OCI-LY1 (cell line): Measurements from ENCODE around the gene EMCN.
"Not testable (repeated sequence)": the region's sequence is repeated elsewhere in the genome, so short reads cannot be mapped to it uniquely, and the experiment has no call there.

ENCODE experiments used
- H2AFZ ChIP-seq: fragments of 200-600 bp; sonication (generic), shearing (Covaris generic); 2 replicates; pipeline ENCODE4 v1.6.0; 2014; ENCODE audit warnings: antibody characterized with exemption, mild to moderate bottlenecking, low read length
- H3F3A ChIP-seq: fragments of 200-600 bp; sonication (generic), shearing (Covaris generic); 2 replicates; pipeline ENCODE4 v1.6.0; 2014; ENCODE audit warnings: mild to moderate bottlenecking, antibody characterized with exemption, low read length, moderate library complexity; ENCODE audit not compliant: insufficient read depth
- H3K27ac ChIP-seq: fragments of 200-600 bp; sonication (generic); 2 replicates; pipeline ENCODE4 v1.5.1; 2014; ENCODE audit warnings: low read length, mixed run types, mild to moderate bottlenecking, low read depth; ENCODE audit not compliant: poor library complexity, severe bottlenecking
- H3K27me3 ChIP-seq: fragments of 200-600 bp; sonication (generic); 2 replicates; pipeline ENCODE4 v1.6.0; 2014; ENCODE audit warnings: antibody characterized with exemption, mild to moderate bottlenecking, low read length, moderate library complexity; ENCODE audit not compliant: insufficient read depth
- H3K36me3 ChIP-seq: fragments of 200-600 bp; sonication (generic); 2 replicates; pipeline ENCODE4 v1.6.1; 2014; ENCODE audit warnings: mild to moderate bottlenecking, antibody characterized with exemption, low read length, moderate library complexity, mixed read lengths; ENCODE audit not compliant: insufficient read depth
- H3K4me1 ChIP-seq: fragments of 200-600 bp; sonication (generic); 2 replicates; pipeline ENCODE4 v1.5.1; 2014; ENCODE audit warnings: mild to moderate bottlenecking, low read length, moderate library complexity; ENCODE audit not compliant: insufficient read depth, severe bottlenecking
- H3K4me2 ChIP-seq: fragments of 200-600 bp; sonication (generic), shearing (Covaris generic); 2 replicates; pipeline ENCODE4 v1.6.1; 2014; ENCODE audit warnings: low read length
- H3K4me3 ChIP-seq: fragments of 200-600 bp; sonication (generic); 2 replicates; pipeline ENCODE4 v1.5.1; 2014; ENCODE audit warnings: low read length, low read depth, mild to moderate bottlenecking, mixed read lengths; ENCODE audit not compliant: poor library complexity, severe bottlenecking
- H3K79me2 ChIP-seq: fragments of 200-600 bp; shearing (Covaris generic); 2 replicates; pipeline ENCODE4 v1.6.1; 2016; ENCODE audit warnings: mixed run types, low read length, mixed read lengths; ENCODE audit not compliant: insufficient read depth
- H3K9ac ChIP-seq: fragments of 200-600 bp; sonication (generic), shearing (Covaris generic); 2 replicates; pipeline ENCODE4 v1.6.1; 2014; ENCODE audit warnings: mild to moderate bottlenecking, low read length, mixed read lengths
- H3K9me2 ChIP-seq: fragments of 200-600 bp; sonication (generic), shearing (Covaris generic); 2 replicates; pipeline ENCODE4 v1.6.1; 2014; ENCODE audit warnings: low read depth, mild to moderate bottlenecking, low read length, mixed read lengths
- H3K9me3 ChIP-seq: fragments of 200-600 bp; shearing (Covaris generic); 2 replicates; pipeline ENCODE4 v1.6.1; 2014; ENCODE audit warnings: low read length, mixed read lengths
- H4K20me1 ChIP-seq: fragments of 200-600 bp; sonication (generic), shearing (Covaris generic); 2 replicates; pipeline ENCODE4 v1.6.0; 2016; ENCODE audit warnings: mild to moderate bottlenecking, low read length; ENCODE audit not compliant: insufficient read depth
- EZH2 ChIP-seq: fragments of 200-600 bp; sonication (generic), shearing (Covaris generic); IDR thresholded peaks from 2 replicates; pipeline ENCODE4 v1.8.0; 2017; ENCODE audit warnings: borderline replicate concordance, mixed run types, mild to moderate bottlenecking, antibody characterized with exemption, low read length, moderate library complexity, mixed read lengths
- TF ChIP-seq, protein P1 (sequence below): fragments of 200-600 bp; sonication (generic), shearing (Covaris generic); IDR thresholded peaks from 2 replicates; pipeline ENCODE4 v1.5.1; 2017; ENCODE audit warnings: mild to moderate bottlenecking, antibody characterized with exemption, low read length, moderate library complexity, mixed read lengths

EMCN gene

DNA sequence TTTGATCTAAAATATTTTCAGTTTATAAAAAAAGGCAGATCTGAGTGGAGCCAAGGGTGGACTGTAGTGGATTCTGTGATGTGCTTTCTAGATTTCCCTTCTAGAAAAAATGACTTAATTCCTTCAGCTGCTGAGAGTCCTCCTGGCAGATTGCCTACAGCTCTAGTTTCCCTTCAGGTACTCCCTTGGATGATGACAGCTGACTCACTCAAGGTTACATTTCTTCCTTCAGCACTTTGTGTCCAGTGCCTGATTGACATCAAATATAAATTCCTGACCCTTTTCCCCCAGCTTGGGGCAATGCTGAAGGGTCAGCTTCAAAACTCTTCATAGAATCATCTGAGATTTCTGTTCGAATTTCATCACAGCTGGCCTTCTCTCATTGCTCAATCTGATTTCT lies 161.7 kb downstream of the EMCN start:
- no peak overlapping the region for H3K4me2 ChIP-seq
- H3K9me3 ChIP-seq, result 0 out of 2 replicates have a peak, but pooled peaks cover 4% of the 10 kb centered on the region
- TF ChIP-seq, protein P1, sequence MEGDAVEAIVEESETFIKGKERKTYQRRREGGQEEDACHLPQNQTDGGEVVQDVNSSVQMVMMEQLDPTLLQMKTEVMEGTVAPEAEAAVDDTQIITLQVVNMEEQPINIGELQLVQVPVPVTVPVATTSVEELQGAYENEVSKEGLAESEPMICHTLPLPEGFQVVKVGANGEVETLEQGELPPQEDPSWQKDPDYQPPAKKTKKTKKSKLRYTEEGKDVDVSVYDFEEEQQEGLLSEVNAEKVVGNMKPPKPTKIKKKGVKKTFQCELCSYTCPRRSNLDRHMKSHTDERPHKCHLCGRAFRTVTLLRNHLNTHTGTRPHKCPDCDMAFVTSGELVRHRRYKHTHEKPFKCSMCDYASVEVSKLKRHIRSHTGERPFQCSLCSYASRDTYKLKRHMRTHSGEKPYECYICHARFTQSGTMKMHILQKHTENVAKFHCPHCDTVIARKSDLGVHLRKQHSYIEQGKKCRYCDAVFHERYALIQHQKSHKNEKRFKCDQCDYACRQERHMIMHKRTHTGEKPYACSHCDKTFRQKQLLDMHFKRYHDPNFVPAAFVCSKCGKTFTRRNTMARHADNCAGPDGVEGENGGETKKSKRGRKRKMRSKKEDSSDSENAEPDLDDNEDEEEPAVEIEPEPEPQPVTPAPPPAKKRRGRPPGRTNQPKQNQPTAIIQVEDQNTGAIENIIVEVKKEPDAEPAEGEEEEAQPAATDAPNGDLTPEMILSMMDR, result no peak
- TF ChIP-seq EZH2, result no peak
- H3F3A ChIP-seq, result no peaks in the 10 kb centered on the region
- H3K9ac ChIP-seq, result no peak overlapping the region
- H3K4me1 ChIP-seq, result no peaks in the 10 kb centered on the region
- H4K20me1 ChIP-seq, result no peaks in the 10 kb centered on the region
- H3K36me3 ChIP-seq, result no peaks in the 10 kb centered on the region
- no peaks in the 10 kb centered on the region for H3K9me2 ChIP-seq
- H2AFZ ChIP-seq, result no peak overlapping the region
- H3K27me3 ChIP-seq, result no peaks in the 10 kb centered on the region
- no peaks in the 10 kb centered on the region for H3K79me2 ChIP-seq
- H3K27ac ChIP-seq, result no peak overlapping the region
- H3K4me3 ChIP-seq, result no peak overlapping the region

DNA sequence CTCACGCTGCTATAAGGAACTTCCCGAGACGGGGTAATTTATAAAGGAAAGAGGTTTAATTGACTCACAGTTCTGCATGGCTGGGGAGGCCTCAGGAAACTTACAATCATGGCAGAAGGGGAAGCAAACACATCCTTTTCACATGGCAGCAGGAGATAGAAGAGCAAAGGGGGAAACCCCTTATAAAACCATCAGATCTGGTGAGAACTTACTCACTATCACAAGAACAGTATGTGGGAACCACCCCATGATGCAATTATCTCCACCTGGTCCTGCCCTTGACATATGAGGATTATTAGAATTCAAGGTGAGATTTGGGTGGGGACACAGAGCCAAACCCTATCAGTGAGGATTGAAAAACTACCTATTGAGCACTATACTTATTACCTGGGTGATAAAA lies 165.5 kb downstream of the EMCN start:
- not testable (repeated sequence) for H3K4me1 ChIP-seq, H3K36me3 ChIP-seq, H3K4me2 ChIP-seq, H3K4me3 ChIP-seq, H4K20me1 ChIP-seq, H3K9me2 ChIP-seq, H3K9ac ChIP-seq, H3K27me3 ChIP-seq, H3K79me2 ChIP-seq, H3K27ac ChIP-seq, H3F3A ChIP-seq, H3K9me3 ChIP-seq, H2AFZ ChIP-seq

DNA sequence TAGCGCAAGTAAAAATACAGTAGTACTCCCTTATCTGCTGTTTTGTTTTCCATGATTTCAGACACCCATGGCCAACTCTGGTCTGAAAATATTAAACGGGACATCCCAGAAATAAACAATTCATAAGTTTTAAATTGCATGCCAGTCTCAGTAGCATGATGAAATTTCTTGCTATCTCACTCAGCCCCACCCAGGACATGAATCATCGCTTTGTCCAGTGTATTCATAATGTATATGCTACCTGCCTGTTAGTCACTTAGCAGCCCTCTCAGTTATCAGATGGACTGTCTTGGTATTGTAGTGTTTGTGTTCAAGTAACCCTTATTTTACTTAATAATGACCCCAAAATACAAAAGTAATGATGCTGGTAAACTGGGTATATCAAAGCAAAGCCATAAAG lies 169.3 kb downstream of the EMCN start:
- Histone ChIP-seq H3K27me3 (no peaks in the 10 kb centered on the region), H3K27ac (no peak overlapping the region)

DNA sequence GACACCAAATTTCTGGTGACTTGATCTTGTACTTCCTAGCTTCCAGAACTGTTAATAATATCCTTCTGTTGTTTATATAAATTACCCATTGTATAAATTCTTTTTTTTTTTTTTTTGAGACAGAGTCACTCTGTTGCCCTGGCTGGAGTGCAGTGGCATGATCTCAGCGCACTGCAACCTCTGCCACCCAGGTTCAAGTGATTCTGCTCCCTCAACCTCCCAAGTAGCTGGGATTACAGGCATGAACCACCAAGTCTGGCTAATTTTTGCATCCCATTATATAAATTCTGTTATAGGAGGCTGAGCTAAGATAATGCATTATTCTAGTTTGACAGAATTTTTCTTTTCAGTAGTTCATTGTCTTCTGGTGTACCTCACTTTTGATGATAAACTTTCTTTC lies 170.6 kb downstream of the EMCN start:
- Histone ChIP-seq H3K9me2 (no peaks in the 10 kb centered on the region), H3K4me3 (no peak overlapping the region), H3F3A (no peaks in the 10 kb centered on the region), H3K79me2 (no peaks in the 10 kb centered on the region), H3K9ac (no peak overlapping the region), H3K4me2 (no peak overlapping the region), H3K9me3 (no peaks in the 10 kb centered on the region), H3K4me1 (no peaks in the 10 kb centered on the region), H3K36me3 (no peaks in the 10 kb centered on the region), H3K27me3 (no peaks in the 10 kb centered on the region), H2AFZ (no peak overlapping the region), H4K20me1 (no peaks in the 10 kb centered on the region), H3K27ac (no peak overlapping the region)
- TF ChIP-seq EZH2, result no peak
- TF ChIP-seq, protein P1, result no peak

More for the DNA sequence above, 169.3 kb downstream of the EMCN start:
- Histone ChIP-seq H3K9me3 (no peaks in the 10 kb centered on the region), H2AFZ (no peak overlapping the region), H4K20me1 (no peaks in the 10 kb centered on the region), H3K9ac (no peak overlapping the region), H3K9me2 (no peaks in the 10 kb centered on the region), H3K79me2 (no peaks in the 10 kb centered on the region), H3K4me2 (no peak overlapping the region), H3K4me1 (no peaks in the 10 kb centered on the region), H3K36me3 (no peaks in the 10 kb centered on the region), H3K4me3 (no peak overlapping the region), H3F3A (no peaks in the 10 kb centered on the region)
- TF ChIP-seq, protein P1, result no peak
